ENCODE data around the gene FRYL. TPM values are rescaled to one million over a fixed set of nuclear protein-coding genes. Genes with fewer than 3 reads are reported as not detected.

Gene FRYL
- total and polyA plus RNA-seq, 2 of the 13 experiments (the other 11 are each of a cell fraction or from before 2014, with no cell fraction given) = 9.7 to 19.6 TPM

DNA sequence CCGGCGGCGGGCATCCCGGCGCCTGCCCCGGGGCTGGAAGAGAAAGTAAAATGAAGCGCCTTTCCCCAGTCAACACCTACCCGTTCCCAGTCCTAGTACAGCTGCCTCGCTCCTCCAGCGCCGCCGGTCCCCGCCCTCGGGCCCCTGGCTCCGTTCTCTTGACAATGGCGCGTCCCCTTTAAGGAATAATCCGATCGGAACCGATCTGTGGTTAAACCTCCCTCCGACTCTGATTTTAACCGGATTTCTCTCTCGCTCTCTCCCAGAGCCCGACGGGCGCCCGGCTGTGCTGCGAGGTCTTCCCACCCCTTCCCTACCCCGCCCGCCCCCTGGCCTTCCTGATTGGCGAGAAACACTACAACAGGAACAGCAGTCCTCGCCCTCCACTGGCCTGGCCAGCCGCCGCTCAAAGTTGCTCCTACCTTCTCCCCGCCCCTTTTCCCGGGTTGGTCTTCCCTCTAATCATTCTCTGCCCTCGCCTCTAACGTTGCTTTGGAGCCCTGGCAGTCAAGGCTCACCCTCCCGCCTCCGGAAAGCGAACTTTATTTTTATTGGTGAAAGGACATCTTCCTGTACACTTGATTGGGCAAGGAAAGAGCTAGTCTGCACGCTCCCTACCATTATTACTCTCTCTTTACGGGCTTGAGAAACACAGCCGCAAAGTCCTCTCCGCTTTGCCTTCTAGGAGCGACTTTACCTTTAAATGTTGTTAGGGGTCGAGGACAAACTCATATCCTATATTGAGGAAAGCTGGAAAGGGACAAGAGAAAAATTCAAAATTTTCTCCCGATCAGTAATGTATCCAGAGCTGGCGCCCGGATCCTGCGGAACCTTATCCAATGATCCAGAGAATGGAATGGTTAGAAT is at the start of gene FRYL (continued):
- no peak for TF ChIP-seq LCORL (IDR thresholded peaks at IDR 0.05)
- TF ChIP-seq LCORL (CRISPR knock-in tag; IDR thresholded peaks at IDR 0.05) = peak; percentile 18; the same call in 1 of the 2 replicates
- TF ChIP-seq ZNF562 (CRISPR knock-in tag; IDR thresholded peaks at IDR 0.05; ENCODE audit: borderline replicate concordance) = no peak
- no peak for TF ChIP-seq SCMH1 (CRISPR knock-in tag; IDR thresholded peaks at IDR 0.05; ENCODE audit: borderline replicate concordance)
- TF ChIP-seq HNF4A (CRISPR knock-in tag; IDR thresholded peaks at IDR 0.05) = no peak
- no peak for TF ChIP-seq ZNF124 (CRISPR knock-in tag; IDR thresholded peaks at IDR 0.05)
- TF ChIP-seq MYNN (CRISPR knock-in tag; IDR thresholded peaks at IDR 0.05; ENCODE audit: low read depth) = no peak
- no peak for TF ChIP-seq PAF1 (CRISPR knock-in tag; IDR thresholded peaks at IDR 0.05)
- TF ChIP-seq MAZ (IDR thresholded peaks at IDR 0.05; ENCODE audit: borderline replicate concordance, low read depth, low read length) = no peak
- TF ChIP-seq MAZ (CRISPR knock-in tag; IDR thresholded peaks at IDR 0.05; ENCODE audit: low read depth) = 0 out of 2 replicates have a peak, but pooled peaks have one; percentile 25
- TF ChIP-seq, protein P1, sequence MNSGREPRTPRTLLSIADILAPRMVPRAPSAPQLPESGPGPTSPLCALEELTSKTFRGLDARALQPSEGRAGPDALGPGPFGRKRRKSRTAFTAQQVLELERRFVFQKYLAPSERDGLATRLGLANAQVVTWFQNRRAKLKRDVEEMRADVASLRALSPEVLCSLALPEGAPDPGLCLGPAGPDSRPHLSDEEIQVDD (CRISPR knock-in tag; IDR thresholded peaks at IDR 0.05; ENCODE audit: borderline replicate concordance) = no peak
- no peak for TF ChIP-seq ZNF138 (CRISPR knock-in tag; IDR thresholded peaks at IDR 0.05; ENCODE audit: low read depth)
- TF ChIP-seq, protein P2, sequence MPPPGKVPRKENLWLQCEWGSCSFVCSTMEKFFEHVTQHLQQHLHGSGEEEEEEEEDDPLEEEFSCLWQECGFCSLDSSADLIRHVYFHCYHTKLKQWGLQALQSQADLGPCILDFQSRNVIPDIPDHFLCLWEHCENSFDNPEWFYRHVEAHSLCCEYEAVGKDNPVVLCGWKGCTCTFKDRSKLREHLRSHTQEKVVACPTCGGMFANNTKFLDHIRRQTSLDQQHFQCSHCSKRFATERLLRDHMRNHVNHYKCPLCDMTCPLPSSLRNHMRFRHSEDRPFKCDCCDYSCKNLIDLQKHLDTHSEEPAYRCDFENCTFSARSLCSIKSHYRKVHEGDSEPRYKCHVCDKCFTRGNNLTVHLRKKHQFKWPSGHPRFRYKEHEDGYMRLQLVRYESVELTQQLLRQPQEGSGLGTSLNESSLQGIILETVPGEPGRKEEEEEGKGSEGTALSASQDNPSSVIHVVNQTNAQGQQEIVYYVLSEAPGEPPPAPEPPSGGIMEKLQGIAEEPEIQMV (CRISPR knock-in tag; IDR thresholded peaks at IDR 0.05; ENCODE audit: low read depth) = no peak
- TF ChIP-seq WIZ (CRISPR knock-in tag; IDR thresholded peaks at IDR 0.05) = no peak
- TF ChIP-seq ZNF660 (CRISPR knock-in tag; IDR thresholded peaks at IDR 0.05; ENCODE audit: borderline replicate concordance, low read depth) = no peak
- TF ChIP-seq ZNF607 (CRISPR knock-in tag; IDR thresholded peaks at IDR 0.05; ENCODE audit: borderline replicate concordance) = no peak
- no peak for TF ChIP-seq ZMAT3 (CRISPR knock-in tag; conservative IDR thresholded peaks at IDR 0.05)
- no peak for TF ChIP-seq SP140L (CRISPR knock-in tag; IDR thresholded peaks at IDR 0.05; ENCODE audit: borderline replicate concordance)
- TF ChIP-seq SYNCRIP (IDR thresholded peaks at IDR 0.05; ENCODE audit: insufficient read depth, low read depth, low read length) = no peak
- no peak for TF ChIP-seq ZNF136 (CRISPR knock-in tag; IDR thresholded peaks at IDR 0.05; ENCODE audit: low read depth)
- no peak for TF ChIP-seq ZNF33A (CRISPR knock-in tag; IDR thresholded peaks at IDR 0.05; ENCODE audit: borderline replicate concordance)
- TF ChIP-seq RAD51 (IDR thresholded peaks at IDR 0.05; ENCODE audit: borderline replicate concordance) = no peak
- TF ChIP-seq NFYB (CRISPR knock-in tag; IDR thresholded peaks at IDR 0.05) = peak; percentile 95
- no peak for TF ChIP-seq ZNF550 (CRISPR knock-in tag; IDR thresholded peaks at IDR 0.05; ENCODE audit: borderline replicate concordance)
- no peak; the same call in 1 of the 2 replicates for TF ChIP-seq CCDC6 (CRISPR knock-in tag; IDR thresholded peaks at IDR 0.05)
- no peak for TF ChIP-seq RFX1 (IDR thresholded peaks at IDR 0.05)
- TF ChIP-seq ZNF766 (CRISPR knock-in tag; IDR thresholded peaks at IDR 0.05; ENCODE audit: borderline replicate concordance) = no peak
- TF ChIP-seq TBX2 (CRISPR knock-in tag; IDR thresholded peaks at IDR 0.05; ENCODE audit: borderline replicate concordance) = no peak
- TF ChIP-seq SALL1 (CRISPR knock-in tag; IDR thresholded peaks at IDR 0.05) = peak; percentile 24
- TF ChIP-seq PHF8 (CRISPR knock-in tag; IDR thresholded peaks at IDR 0.05) = peak; percentile 51
- TF ChIP-seq ZSCAN29 (CRISPR knock-in tag; conservative IDR thresholded peaks at IDR 0.05) = peak; percentile 98
- no peak for TF ChIP-seq MBD4 (IDR thresholded peaks at IDR 0.05; ENCODE audit: borderline replicate concordance, low read length)

Data from HepG2 (cell line).